GM12878 (cell line): ENCODE results near the gene UNC13D. TPM values are rescaled to one million over a fixed set of nuclear protein-coding genes. Genes with fewer than 3 reads are reported as not detected.

ENCODE experiments used
- ATAC-seq: fragments of 200-7000 bp; cut with Tn5 transposase; 3 replicates; pipeline ENCODE4 v1.9.1; 2020; ENCODE audit warnings: mild to moderate bottlenecking, moderate library complexity
- BruUV-seq: library from RNA; stranded (reverse); fragments of 400-500 nt; replicated peaks from 2 replicates; lab custom pipeline; 2021; lab: Mats Ljungman, UMichigan
- CTCF ChIA-PET: fragments of 300-600 bp; sonication (Branson Sonifier 250); formaldehyde crosslinking; extraction: SDS; loops from one replicate; lab custom pipeline; 2021; ENCODE audit warnings: inconsistent platforms; lab: Yijun Ruan, JAX
- POLR2A ChIA-PET: fragments of 350-600 bp; formaldehyde crosslinking; extraction: SDS; loops from one replicate; lab custom pipeline; 2021; ENCODE audit warnings: inconsistent platforms; lab: Charles Lee
- RAD21 ChIA-PET: fragments of 300-600 bp; sonication (Branson Sonifier 250); formaldehyde crosslinking; loops from one replicate; lab custom pipeline; 2023; ENCODE audit warnings: antibody characterized with exemption; ENCODE audit not compliant: unreplicated experiment; lab: Charles Lee
- SMC1A ChIA-PET: fragments of 300-600 bp; sonication (Branson Sonifier 250); formaldehyde crosslinking; loops from one replicate; lab custom pipeline; 2023; ENCODE audit not compliant: unreplicated experiment, uncharacterized antibody; lab: Charles Lee
- DNase-seq: peaks from one replicate; pipeline ENCODE4 v3.0.0-alpha.2; 2011; ENCODE audit warnings: low read depth, low spot score
- FAIRE-seq: peaks from 3 replicates; lab custom pipeline; 2011; peaks lifted over from hg19 to GRCh38; lab: Jason Lieb, UNC
- H2AFZ ChIP-seq: 2 replicates; pipeline ENCODE4 v1.6.0; 2011; ENCODE audit warnings: low read depth, low read length, control low read depth; ENCODE audit not compliant: control insufficient read depth
- H3K27ac ChIP-seq: 2 replicates; pipeline ENCODE4 v1.5.1; 2011; ENCODE audit warnings: control low read depth; ENCODE audit not compliant: control insufficient read depth, insufficient read depth
- H3K27me3 ChIP-seq, 2 experiments: replicated peaks in 1 of 2; 2 replicates each; pipeline versions ENCODE4 v1.6.0 to v1.6.1; 2011; ENCODE audit warnings: low read length in 1 of 2; ENCODE audit not compliant: control insufficient read depth in 2 of 2, insufficient read depth in 2 of 2
- H3K36me3 ChIP-seq, 2 experiments: 2 replicates each; pipeline ENCODE4 v1.5.1; 2011; ENCODE audit warnings: low read length in 1 of 2; ENCODE audit not compliant: control insufficient read depth in 2 of 2, insufficient read depth in 2 of 2
- H3K4me1 ChIP-seq: 2 replicates; pipeline ENCODE4 v1.6.1; 2011; ENCODE audit warnings: mild to moderate bottlenecking, low read length, moderate library complexity, mixed read lengths; ENCODE audit not compliant: control insufficient read depth, insufficient read depth
- H3K4me2 ChIP-seq: 2 replicates; pipeline ENCODE4 v1.6.0; 2011; ENCODE audit warnings: control low read depth; ENCODE audit not compliant: control insufficient read depth, insufficient read depth
- H3K4me3 ChIP-seq: fragments of 200-600 bp; sonication (generic); 2 replicates; pipeline ENCODE4 v1.5.1; 2016
- H3K79me2 ChIP-seq: 2 replicates; pipeline ENCODE4 v1.6.0; 2011; ENCODE audit warnings: low read length; ENCODE audit not compliant: control insufficient read depth, insufficient read depth
- H3K9ac ChIP-seq: 2 replicates; pipeline ENCODE4 v1.8.0; 2011; ENCODE audit warnings: low read length, control low read depth, mixed read lengths; ENCODE audit not compliant: control insufficient read depth, insufficient read depth
- H3K9me3 ChIP-seq: replicated peaks from 3 replicates; pipeline ENCODE4 v1.5.1; 2011; ENCODE audit warnings: mild to moderate bottlenecking, low read length; ENCODE audit not compliant: control insufficient read depth, insufficient read depth
- H4K20me1 ChIP-seq: 2 replicates; pipeline ENCODE4 v1.6.0; 2011; ENCODE audit not compliant: control insufficient read depth, insufficient read depth
- EGR1 ChIP-seq, 2 experiments: IDR thresholded peaks; 1 replicate in 1 of 2; 2 replicates in 1 of 2; pipeline ENCODE4 v1.6.1; 2011 to 2012; ENCODE audit warnings: low read depth in 2 of 2, low read length in 2 of 2, borderline replicate concordance in 1 of 2, mild to moderate bottlenecking in 1 of 2, moderate library complexity in 1 of 2
- EP300 ChIP-seq, 2 experiments: fragments of 150-350 bp in 1 of 2; IDR thresholded peaks; 2 replicates each; pipeline ENCODE4 v1.6.1; 2011 to 2012; ENCODE audit warnings: low read depth in 2 of 2, low read length in 2 of 2, borderline replicate concordance in 1 of 2, improper control_type of control experiment in 1 of 2, inconsistent platforms in 1 of 2; ENCODE audit not compliant: control insufficient read depth in 1 of 2
- EZH2 ChIP-seq: IDR thresholded peaks from 2 replicates; pipeline ENCODE4 v1.6.1; 2012; ENCODE audit warnings: low read depth, mild to moderate bottlenecking, control low read depth, inconsistent platforms, low read length, borderline replicate concordance; ENCODE audit not compliant: control insufficient read depth
- HSF1 ChIP-seq: fragments of 150-350 bp; IDR thresholded peaks from 2 replicates; pipeline ENCODE4 v1.6.1; 2014; ENCODE audit warnings: mild to moderate bottlenecking, low read depth, low read length
- IRF3 ChIP-seq: fragments of 450-650 bp; IDR thresholded peaks from 2 replicates; pipeline ENCODE4 v1.6.1; 2014; ENCODE audit warnings: mild to moderate bottlenecking
- NFYB ChIP-seq: IDR thresholded peaks from 2 replicates; pipeline ENCODE4 v1.6.1; 2011; ENCODE audit warnings: low read depth, mild to moderate bottlenecking, low read length, improper control_type of control experiment, moderate library complexity; ENCODE audit not compliant: insufficient read depth
- NR2C2 ChIP-seq: IDR thresholded peaks from 2 replicates; pipeline ENCODE4 v1.6.1; 2011; ENCODE audit warnings: borderline replicate concordance, low read depth; ENCODE audit not compliant: control insufficient read depth, insufficient read length
- POLR2AphosphoS5 ChIP-seq: IDR thresholded peaks from 2 replicates; pipeline ENCODE4 v1.6.1; 2011; ENCODE audit warnings: mild to moderate bottlenecking, low read length, inconsistent platforms
- SIN3A ChIP-seq: IDR thresholded peaks from 2 replicates; pipeline ENCODE4 v1.6.1; 2012; ENCODE audit warnings: low read depth, low read length, improper control_type of control experiment
- ZNF687 ChIP-seq: fragments of 450-650 bp; IDR thresholded peaks from 2 replicates; pipeline ENCODE4 v1.6.1; 2017; ENCODE audit warnings: mild to moderate bottlenecking, moderate library complexity
- WGBS: methylation state at CpG from one replicate; pipeline ENCODE4 v1.1.6; 2016; ENCODE audit warnings: low lambda C conversion rate; ENCODE audit not compliant: insufficient replicate concordance, insufficient coverage; ENCODE audit errors: missing lambda C conversion rate; 5-methylcytosine and 5-hydroxymethylcytosine counted together
- in situ Hi-C: fragments of 300-500 bp; cut with MboI; formaldehyde crosslinking; loops from 9 replicates; pipeline ENCODE4 v1.14.3; 2018; ENCODE audit warnings: mixed read lengths
- intact Hi-C: fragments of 100-400 bp; cut with micrococcal nuclease; formaldehyde crosslinking; loops from one replicate; pipeline ENCODE4 v1.14.2; 2022; ENCODE audit not compliant: unreplicated experiment
- polyA plus RNA-seq, 11 experiments: library from polyadenylated mRNA; depleted of rRNA in 4 of 11; unstranded in 6 of 11; stranded (reverse) in 5 of 11; fragments of >200 nt; fragmentation: Nextera tagmentation in 4 of 11; fragmentation: Illumina TruSeq in 1 of 11; extraction: Ambion mirVana in 4 of 11; extraction: Trizol in 1 of 11; gene quantifications; 1 replicate in 1 of 11; 2 replicates in 10 of 11; pipeline versions ENCODE4 v1.2.1 to v1.2.3, GENCODE V29; 2011 to 2016; ENCODE audit warnings: inconsistent platforms in 2 of 11, missing spikeins in 2 of 11, low read depth in 1 of 11
- total RNA-seq, 4 experiments: library from RNA; depleted of rRNA in 3 of 4; stranded (reverse); fragments of >200 nt in 3 of 4; fragmentation: Illumina TruSeq in 1 of 4; extraction: Trizol in 1 of 4; gene quantifications; 2 replicates each; pipeline versions ENCODE4 v1.2.1 to v1.2.3, GENCODE V29; 2013 to 2021
- TF ChIP-seq, protein P1 (sequence below): IDR thresholded peaks from 2 replicates; pipeline ENCODE4 v1.6.1; 2012; ENCODE audit warnings: low read depth, low read length, improper control_type of control experiment

UNC13D gene
- total and polyA plus RNA-seq, 10 of the 15 experiments (the other 5 are each of a cell fraction or from before 2014, with no cell fraction given), result 0.32 to 63.9 (median 25.2) TPM

DNA sequence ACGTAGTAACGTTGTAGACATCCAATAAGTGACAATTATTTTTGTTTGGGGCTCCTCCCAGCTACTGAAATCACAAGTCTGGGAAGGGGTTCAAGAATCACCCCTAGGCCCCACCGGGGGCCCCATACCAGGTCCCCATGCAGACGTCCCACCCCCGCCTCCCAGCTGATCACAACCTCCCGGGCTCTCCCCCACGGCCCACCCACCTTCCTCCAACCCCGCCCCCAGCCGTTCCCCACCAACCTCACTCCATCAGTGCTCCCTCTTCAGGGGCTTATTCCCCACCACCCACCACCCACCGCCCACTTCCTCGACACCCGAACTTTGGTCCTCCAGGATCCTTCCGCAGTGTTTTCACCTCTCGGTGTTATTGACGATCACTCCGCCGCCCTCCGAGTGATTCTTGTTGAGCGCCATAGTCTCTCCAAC lies 10.7 kb upstream of the UNC13D start (continued):
- no peak for TF ChIP-seq ZNF687
- TF ChIP-seq IRF3, result no peak
- no peak for TF ChIP-seq SIN3A
- TF ChIP-seq, all 136 proteins: peak for 4

- H3K4me1 ChIP-seq, result peaks cover 17% of the 10 kb centered on the region
- intact Hi-C loops, result loop anchor here (2.0 kb wide), 1 partner anchor 75 kb away; a partner anchor contains a TSS
- H4K20me1 ChIP-seq, result no peaks in the 10 kb centered on the region
- H3K27ac ChIP-seq, result peak overlapping the region; percentile 51
- FAIRE-seq, result no peak
- H3K27me3 ChIP-seq, result no peaks in the 10 kb centered on the region
- in situ Hi-C loops, result no loop called here
- H3K9me3 ChIP-seq, result no peaks in the 10 kb centered on the region
- 48% methylated on average over 7 of the region's 7 CpGs for WGBS
- ChIA-PET RAD21 (interaction anchor here (0.6 to 3.2 kb wide), 4 partner anchors 9 to 569 kb away, joined by 3 to 32 read pairs (median 18); partner anchors contain the start of genes GALK1, TRIM65 and UNC13D), CTCF (interaction anchor here (1.4 to 9.4 kb wide), 8 partner anchors 8 to 143 kb away, joined by 3 to 117 read pairs (median 6); partner anchors contain the start of genes TRIM65 and UNC13D), SMC1A (interaction anchor here (1.0 to 3.6 kb wide), 7 partner anchors 8 to 209 kb away, joined by 3 to 18 read pairs (median 5); partner anchors contain the start of gene TRIM47), POLR2A (interaction anchor here (0.6 to 5.8 kb wide), 16 partner anchors 9 to 966 kb away, joined by 3 to 42 read pairs (median 6); partner anchors contain the start of genes GALK1, UNC13D and UNK)
- no peak overlapping the region for H2AFZ ChIP-seq
- peak overlapping the region; percentile 51 for H3K4me2 ChIP-seq
- TSS peak; percentile 90 for BruUV-seq
- no peak for ATAC-seq
- H3K9ac ChIP-seq, result peak overlapping the region; percentile 71
- no peak for DNase-seq
- H3K36me3 ChIP-seq, result peaks cover 2 to 3% of the 10 kb centered on the region in 2 experiments; a peak in 2 of 4 replicates
- H3K79me2 ChIP-seq, result peaks cover 18% of the 10 kb centered on the region
- H3K4me3 ChIP-seq, result peak overlapping the region; percentile 73
- TF ChIP-seq POLR2AphosphoS5 (peak; percentile 55; the same call in 1 of the 2 replicates), EZH2 (no peak), NR2C2 (no peak), EGR1 (IDR thresholded peaks at IDR 0.05; ENCODE audit: borderline replicate concordance in 1 of 2, low read depth in 2 of 2, low read length in 2 of 2) (no peak), EP300 (IDR thresholded peaks at IDR 0.05; ENCODE audit: borderline replicate concordance in 1 of 2, control insufficient read depth in 1 of 2, low read depth in 2 of 2, low read length in 2 of 2) (no peak), NFYB (no peak), HSF1 (peak; percentile 84)
- TF ChIP-seq, protein P1, sequence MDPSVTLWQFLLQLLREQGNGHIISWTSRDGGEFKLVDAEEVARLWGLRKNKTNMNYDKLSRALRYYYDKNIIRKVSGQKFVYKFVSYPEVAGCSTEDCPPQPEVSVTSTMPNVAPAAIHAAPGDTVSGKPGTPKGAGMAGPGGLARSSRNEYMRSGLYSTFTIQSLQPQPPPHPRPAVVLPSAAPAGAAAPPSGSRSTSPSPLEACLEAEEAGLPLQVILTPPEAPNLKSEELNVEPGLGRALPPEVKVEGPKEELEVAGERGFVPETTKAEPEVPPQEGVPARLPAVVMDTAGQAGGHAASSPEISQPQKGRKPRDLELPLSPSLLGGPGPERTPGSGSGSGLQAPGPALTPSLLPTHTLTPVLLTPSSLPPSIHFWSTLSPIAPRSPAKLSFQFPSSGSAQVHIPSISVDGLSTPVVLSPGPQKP, result no peak
These were observed 10.0 kb upstream of the UNC13D start for GRCh38 chr17:75854101-75854748.
